Left hindlimb (tissue), 1 donor: ENCODE results near the gene CKMT2.

Experiments
- DNase-seq: peaks from one replicate; pipeline ENCODE4 v3.0.0-alpha.2; 2018

Gene CKMT2

DNA sequence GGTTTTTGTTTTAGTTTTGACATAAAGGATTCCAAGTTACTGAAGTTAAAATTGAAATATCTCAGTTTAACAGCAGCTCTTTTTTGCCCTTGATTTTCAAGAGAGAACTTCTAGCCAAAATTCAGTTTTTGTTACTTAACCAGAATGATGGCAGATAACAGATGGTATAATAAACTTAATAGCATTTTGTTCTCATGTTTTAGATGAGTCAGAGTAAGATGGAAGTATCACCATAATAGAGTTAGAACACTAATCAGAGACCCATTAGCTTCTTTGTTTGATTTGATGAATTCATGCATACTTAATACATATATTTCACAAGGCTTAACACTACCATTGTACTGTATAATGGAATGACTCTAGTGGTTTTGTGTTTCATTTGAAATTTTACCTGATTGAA lies 80.2 kb downstream of the CKMT2 start:
- no peak for DNase-seq

DNA sequence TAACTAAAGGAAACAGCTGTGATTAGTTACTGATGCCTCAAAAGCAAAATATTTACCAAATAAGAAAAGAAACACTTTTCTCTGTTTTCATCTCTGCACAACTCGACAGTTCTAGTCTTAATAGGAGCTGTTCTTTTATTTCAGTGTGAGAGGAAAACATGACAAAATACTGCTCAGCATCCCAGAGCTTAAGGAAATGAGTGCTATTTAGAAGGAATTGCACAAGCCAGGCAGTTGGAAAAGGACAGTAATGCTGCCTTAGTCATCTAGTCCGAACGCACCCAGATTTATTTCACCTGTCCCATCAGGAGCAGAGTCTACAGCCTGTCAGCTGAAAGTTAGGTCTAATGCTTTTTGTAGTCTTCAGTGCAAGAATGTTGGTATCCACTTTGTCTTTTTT lies 80.6 kb downstream of the CKMT2 start:
- DNase-seq = no peak

DNA sequence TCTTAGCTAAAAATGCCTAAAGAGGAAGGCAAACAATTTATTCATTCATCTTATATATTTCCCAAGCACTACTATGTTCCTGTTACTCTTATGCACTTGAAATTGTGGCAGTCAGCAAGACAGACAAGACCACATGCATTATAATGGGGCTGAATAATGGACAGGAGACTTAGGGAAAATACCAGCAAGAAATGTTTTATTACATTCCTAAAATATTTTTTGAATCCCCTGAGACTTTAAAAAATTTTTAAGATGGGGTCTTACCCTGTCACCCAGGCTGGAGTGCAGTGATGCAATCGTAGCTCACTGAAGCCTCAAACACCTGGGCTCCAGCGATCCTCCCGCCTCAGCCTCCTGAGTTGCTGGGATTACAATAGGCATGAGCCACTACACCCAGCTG lies 81.5 kb downstream of the CKMT2 start:
- no peak for DNase-seq

DNA sequence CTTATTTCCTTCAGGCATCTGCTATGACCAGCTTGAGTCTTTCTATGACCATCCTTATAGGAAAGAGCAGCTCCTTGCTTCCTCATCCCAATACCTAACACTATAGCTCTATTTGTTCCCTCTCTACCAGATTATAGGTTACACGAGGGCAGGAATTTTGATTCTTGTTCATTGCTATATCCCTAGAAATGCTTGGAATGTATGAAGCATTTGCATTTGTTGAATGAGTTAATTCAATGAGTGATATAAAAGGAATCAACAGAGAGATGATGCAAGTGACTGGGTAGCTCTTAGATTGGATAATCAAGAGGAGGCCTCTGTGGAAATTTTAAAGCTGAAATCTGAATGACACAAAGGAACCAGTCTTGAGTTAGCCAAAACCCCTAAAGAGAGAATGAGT lies 82.2 kb downstream of the CKMT2 start:
- no peak for DNase-seq

DNA sequence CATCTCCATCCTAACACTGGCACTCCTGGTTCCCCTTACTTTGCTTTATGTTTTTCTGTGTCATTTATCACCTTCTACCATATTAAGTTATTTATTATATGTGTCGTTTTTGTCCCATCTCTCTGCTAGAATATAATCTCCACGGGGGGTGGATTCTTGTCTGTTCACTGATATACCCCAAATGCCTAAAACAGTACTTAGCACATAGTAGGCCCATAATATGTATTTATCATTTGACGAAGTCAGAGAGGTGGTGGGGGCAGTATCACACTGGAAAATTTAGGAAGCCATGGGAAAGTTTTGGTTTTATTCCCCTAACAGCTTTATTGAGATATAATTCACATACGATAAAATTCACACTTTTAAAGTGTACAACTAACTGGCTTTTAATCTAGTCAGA lies 82.7 kb downstream of the CKMT2 start:
- DNase-seq = no peak
